GM12801 (cell line): Measurements from ENCODE around the gene EFHD2.

Source experiments
- TF ChIP-seq, protein P1 (sequence below): IDR thresholded peaks from one replicate; pipeline ENCODE4 v1.5.1; 2011; ENCODE audit warnings: control low read depth; ENCODE audit not compliant: insufficient read length; ENCODE audit errors: extremely low read depth

The EFHD2 gene, protein sequence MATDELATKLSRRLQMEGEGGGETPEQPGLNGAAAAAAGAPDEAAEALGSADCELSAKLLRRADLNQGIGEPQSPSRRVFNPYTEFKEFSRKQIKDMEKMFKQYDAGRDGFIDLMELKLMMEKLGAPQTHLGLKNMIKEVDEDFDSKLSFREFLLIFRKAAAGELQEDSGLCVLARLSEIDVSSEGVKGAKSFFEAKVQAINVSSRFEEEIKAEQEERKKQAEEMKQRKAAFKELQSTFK

DNA sequence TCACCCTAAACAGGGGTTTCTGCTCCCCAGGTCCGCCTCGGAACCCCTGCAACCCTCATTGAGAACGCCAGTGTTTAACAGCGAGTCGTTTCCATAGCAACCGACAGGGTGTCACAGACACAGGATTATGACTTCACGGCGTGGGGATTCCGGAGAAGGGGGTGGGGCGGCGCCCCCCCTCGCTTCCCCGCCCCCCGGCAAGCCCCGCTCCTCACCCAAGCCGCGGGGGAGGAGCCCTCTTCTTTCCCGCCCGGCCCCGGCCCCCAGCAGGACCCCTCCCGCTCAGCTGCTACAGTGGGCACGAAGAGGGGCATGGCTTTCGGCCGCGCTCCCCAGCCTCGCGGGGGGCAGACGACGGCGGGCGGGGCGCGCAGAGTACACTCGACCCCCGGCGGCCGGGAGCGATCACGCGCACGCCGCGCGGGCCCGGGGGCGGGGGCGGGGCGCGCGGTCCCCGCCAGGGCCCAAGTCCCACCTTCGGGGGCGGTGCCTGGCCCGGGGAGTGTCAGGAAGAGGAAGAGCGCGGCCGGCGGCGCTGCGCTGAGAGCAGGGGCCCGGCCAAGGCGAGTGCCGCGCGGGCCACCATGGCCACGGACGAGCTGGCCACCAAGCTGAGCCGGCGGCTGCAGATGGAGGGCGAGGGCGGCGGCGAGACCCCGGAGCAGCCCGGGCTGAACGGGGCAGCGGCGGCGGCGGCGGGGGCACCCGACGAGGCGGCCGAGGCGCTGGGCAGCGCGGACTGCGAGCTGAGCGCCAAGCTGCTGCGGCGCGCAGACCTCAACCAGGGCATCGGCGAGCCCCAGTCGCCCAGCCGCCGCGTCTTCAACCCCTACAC lies at the start of gene EFHD2:
Gene EFHD2, plus strand, starts transcription at position 501 of the 835 bp plus-strand sequence. Its CDS starts 84 bp downstream, at position 585.
- TF ChIP-seq, protein P1, sequence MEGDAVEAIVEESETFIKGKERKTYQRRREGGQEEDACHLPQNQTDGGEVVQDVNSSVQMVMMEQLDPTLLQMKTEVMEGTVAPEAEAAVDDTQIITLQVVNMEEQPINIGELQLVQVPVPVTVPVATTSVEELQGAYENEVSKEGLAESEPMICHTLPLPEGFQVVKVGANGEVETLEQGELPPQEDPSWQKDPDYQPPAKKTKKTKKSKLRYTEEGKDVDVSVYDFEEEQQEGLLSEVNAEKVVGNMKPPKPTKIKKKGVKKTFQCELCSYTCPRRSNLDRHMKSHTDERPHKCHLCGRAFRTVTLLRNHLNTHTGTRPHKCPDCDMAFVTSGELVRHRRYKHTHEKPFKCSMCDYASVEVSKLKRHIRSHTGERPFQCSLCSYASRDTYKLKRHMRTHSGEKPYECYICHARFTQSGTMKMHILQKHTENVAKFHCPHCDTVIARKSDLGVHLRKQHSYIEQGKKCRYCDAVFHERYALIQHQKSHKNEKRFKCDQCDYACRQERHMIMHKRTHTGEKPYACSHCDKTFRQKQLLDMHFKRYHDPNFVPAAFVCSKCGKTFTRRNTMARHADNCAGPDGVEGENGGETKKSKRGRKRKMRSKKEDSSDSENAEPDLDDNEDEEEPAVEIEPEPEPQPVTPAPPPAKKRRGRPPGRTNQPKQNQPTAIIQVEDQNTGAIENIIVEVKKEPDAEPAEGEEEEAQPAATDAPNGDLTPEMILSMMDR = no peak

DNA sequence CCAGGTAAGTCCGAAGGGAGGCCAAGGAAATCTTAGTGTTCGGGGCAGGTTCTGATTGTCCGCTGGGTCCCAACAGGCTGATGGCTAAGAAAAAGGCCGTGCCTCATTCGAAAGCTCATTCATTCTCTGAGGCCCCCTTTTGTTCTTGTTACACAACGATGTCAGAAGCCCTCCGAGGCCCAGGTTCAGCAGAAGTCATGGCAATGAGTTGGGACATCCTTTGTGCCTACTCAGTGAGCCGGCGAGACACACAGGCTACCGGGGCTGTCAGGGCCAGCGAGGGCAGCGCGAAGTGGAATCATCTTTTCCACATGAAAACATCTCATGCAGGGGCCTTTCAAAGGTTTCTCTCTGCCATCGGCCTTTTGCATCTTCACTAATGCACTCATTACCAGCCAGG lies 49.0 kb upstream of the EFHD2 start:
- TF ChIP-seq, protein P1 = no peak

DNA sequence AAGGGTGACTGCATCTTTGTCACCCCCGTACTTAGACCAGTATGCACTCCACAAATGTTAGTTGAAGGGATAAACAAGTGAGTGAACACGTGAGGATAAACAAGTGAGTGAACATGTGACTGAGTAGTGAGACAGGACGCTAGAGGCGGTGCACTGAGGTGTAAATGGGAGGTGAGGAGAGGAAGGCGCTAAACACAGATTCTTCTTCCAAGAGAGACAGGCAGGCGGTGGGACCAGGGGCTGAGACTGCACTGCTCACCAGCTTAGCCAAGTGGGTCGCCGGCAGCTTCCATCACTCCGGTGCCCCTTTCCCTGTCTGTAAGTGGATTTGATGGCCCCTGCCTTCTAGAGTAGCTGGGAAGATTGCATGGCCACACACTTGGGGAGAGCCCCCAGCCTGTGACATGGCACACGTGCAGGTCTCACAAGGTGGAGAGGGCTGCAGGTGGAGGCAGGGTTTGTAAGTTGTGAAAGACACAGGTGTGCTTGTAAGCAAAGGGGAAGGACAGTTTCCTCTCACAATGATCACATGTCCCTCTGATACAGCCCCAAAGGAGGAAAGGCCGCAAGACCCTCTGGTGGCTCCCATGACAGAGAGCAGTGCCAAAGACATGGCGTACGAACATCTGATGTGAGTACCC lies 47.5 kb upstream of the EFHD2 start:
- TF ChIP-seq, protein P1 = no peak

DNA sequence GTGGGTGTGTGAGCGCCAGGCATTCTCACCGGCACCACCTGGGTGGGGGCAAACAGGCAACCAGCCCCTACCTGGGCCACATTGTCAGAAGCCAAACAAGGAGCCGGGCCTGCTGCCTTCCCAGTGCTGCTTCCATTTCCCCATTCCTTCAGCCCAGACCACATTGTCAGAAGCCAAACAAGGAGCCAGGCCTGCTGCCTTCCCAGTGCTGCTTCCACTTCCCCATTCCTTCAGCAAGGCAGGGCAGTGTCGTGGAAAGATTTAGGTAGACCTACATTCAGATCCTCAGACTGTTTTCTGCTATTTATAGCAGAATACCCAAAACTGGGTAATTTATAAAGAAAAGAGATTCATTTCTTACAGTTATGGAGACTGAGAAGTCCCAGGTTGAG lies 47.0 kb upstream of the EFHD2 start:
- TF ChIP-seq, protein P1 = no peak

DNA sequence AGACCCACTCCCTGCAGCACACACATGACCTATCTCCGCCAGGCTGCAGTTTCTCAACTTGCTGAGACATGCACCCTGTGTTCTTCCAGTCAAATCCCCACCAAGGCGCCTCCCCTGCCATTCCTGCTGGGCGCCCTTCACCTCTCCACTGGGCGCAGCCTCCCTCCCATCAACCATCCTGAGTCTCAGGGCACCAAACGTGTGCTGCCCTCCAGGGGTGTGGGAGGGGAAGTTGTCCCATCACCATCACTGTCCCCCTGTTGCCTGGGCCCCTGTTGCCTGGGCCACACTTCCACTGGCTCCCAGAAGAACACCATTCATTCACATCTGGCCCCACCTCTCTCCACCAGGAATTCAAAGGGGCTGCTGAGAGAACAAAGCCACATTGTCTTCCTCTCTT lies 44.9 kb upstream of the EFHD2 start:
- TF ChIP-seq, protein P1 = no peak

DNA sequence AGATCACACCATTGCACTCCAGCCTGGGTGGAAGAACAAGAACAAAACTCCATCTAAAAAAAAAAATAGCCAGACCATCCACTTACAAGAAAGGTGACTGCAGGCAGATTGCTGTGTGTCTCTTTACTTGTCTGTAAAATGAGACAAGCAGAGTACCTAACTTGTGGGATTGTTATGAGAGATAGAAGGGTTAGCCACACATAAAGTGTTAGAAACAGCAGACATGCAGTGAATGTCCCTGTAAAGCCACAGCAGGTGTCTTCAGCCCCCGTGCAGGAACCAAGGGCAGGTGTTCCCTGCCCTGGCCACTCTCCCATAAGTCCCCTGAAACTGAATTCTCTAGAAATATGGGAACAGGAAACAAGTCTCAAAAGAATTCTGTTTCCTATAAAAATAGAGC lies 40.8 kb upstream of the EFHD2 start:
- TF ChIP-seq, protein P1 = no peak

DNA sequence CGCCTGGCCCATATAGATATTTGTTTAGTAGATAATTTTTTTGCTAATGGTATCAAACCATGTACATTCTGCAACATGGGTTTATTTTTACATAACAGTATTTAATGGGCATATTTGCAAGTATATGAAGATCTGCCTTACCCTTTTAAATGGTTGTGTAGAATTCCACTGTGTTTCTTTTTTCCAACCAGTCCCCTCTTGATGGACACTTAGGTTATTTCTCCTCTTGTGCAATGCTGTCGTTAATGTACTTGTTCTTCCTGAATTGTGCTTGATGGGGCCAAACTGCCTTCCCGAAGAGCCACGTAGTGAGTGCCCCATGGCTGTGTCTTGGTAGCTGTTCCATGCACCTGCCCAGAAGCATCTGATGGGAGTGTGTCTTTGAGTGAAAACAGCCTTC lies 39.4 kb upstream of the EFHD2 start:
- TF ChIP-seq, protein P1 = no peak
